SKM-1 treated with dmso at 0.1 percent for 144 hours (cell line): ENCODE results near the gene ESPNL.

Source experiments
- DNase-seq: peaks from one replicate; lab custom pipeline; 2025; ENCODE audit not compliant: unreplicated experiment; lab: John Stamatoyannopoulos, UW

ESPNL gene

DNA sequence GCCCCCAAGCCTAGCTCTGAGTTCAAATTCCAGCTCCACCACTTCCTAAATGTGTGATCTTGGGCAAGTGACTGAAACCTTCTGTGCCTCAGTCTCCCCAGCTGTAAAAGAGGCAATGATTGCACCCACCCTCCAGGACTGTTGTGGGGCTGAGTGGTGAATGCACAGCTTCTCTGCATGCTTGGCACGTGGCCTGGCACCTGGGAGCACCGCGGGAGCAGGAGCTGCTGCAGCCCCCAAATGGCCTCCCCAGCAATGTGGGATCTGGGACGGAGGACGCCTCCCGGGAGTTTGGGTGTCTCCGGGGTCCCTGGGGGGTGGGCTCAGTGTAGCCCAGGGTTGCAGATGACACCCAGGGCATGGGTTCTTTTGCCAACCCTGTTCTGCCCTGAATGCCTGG, 39.9 kb downstream of the ESPNL start:
- no peak for DNase-seq

- DNase-seq: no peak
Observed at GRCh38 chr2:238140721-238141540, 40.8 kb downstream of the ESPNL start.

- no peak for DNase-seq
Observed at GRCh38 chr2:238141541-238142318, 41.6 kb downstream of the ESPNL start.

- no peak for DNase-seq
Observed at GRCh38 chr2:238142382-238143205, 42.5 kb downstream of the ESPNL start.

DNA sequence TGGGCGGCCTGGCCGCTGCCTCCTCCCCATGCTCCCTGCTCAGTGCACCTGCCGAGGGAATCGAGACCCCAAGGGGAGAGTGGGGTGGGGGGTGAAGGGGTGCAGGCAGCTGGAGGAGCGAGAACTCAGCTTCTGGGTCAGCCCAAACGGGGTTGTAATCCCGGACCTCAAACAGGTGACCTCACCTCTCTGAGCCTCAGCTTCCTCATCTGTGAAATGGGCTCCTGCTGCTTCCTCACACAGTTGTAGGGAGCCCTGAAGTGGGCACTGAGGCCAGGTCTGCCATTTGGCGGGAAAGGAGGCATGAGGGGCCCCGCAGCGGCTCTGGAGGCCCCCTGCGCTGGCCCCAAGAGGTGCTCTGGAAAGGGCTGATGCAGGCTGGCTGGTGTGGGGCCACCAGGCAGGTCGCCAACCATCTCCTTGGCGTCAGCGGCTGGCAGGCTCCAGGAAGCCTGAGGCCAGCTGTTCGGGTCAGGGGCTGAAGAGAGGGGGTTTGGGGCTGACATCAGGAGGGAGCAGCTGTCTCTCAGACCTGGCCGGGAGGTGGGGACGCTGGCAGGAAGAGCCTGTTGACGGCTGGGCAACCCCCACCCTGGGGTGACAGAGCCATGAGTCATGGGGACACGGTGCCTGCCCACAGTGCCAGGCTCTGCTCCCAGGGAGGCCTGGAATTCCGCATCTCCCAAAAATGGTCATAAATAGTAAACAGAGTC, 43.3 kb downstream of the ESPNL start:
- DNase-seq: no peak

GRCh38 chr2:238144262-238144661, 44.1 kb downstream of the ESPNL start:
- DNase-seq: no peak

- DNase-seq: no peak
Observed at GRCh38 chr2:238145046-238145445, 44.9 kb downstream of the ESPNL start.

GRCh38 chr2:238145851-238146250, 45.7 kb downstream of the ESPNL start:
- DNase-seq: no peak

DNA sequence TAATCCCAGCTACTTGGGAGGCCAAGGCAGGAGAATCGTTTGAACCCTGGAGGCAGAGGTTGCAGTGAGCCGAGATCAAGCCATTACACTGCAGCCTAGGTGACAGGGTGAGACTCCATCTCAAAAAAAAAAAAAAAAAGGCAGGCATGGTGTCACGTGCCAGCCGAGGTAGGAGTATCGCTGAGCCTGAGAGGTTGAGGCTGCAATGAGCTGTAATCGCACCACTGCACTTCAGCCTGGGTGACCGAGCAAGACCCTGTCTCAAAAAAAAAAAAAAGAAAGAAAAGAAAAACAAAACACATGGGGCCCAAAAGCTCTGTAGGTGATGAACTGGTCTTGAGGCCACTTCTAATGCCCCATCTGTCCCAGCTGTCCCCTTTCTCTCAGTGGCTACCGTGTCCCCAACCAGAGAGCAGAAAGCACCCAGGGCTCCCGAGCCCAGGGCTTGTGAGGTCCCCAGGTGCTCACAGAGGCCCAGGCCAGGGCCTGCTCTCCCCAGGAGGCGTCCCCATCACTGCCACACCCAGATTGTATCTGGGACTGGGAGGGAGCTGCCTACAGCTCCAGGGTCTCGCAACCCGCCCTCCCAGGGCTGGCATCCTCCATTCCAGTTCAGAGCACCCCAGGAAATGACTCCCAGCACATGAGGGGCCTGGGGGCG, 46.9 kb downstream of the ESPNL start:
- no peak for DNase-seq

- DNase-seq: no peak
Observed at GRCh38 chr2:238148981-238149380, 48.8 kb downstream of the ESPNL start.

DNA sequence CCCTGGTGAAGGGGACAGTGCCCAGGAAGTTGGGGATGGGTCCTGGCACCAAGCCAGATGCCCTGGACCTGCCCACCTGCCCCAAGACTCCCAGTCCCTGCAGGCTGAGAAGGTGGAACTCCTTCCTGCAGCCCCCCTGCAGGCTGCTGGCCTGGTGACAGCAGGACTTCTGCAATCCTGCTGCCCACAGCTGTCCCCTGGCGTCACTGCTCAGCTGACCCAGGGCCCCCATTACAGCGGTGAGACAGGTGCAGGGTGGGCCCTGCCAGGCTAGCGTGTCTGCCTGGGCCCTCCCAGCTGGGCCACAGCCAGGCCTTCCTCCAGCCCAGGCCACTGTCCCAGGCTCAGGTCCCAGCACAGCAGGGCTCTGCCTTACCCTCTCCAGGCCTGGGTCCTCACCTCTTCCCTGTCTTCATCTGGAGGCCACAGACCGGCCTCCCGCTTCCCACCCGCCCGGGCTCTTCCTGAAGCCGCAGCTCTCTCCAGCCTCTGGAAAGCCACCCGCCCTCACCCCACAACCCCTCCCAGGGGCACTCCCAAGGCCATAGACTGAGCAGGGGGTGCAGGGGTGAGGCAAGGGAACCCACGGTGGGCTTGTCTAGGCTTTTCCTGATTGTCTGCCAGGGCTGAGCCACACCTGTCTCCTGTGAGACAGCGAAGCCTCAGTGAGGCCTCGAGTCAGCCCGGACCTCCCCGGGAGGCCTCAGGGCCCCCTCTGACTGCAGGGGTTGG, 49.9 kb downstream of the ESPNL start:
- no peak for DNase-seq

- DNase-seq: no peak
Observed at GRCh38 chr2:238150686-238151085, 50.5 kb downstream of the ESPNL start.

- DNase-seq: no peak
Observed at GRCh38 chr2:238151205-238151604, 51.1 kb downstream of the ESPNL start.

DNA sequence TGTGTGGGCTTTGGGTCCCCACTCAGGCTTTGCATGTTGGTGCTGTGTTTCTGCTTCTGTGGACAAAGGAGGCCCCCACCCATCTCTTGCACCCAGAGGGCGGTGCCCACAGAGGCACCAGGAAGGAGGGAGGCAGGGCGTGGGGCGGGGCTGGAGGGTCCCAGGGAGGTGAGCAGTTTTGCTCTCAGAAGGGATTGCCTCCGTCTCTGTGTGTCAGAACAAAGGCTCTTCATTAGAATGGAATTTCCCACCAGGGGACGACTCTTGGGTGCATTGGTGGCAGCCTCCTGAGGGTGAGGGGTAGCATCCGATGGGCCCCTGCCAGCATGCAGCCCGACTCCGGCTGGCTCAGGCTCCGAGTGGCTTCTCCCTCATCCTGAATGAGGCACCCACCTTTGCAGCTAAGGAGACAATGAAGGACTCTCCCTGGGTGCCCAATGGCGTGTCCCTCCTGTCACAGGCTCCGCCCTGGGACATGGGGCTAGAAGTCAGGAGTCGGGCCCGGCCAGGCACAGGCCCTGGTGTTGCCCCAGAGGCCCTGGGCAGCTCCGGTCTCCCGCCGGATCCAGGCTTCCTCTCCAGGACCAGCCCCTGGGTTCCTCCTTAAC, 51.6 kb downstream of the ESPNL start:
- DNase-seq: no peak

DNA sequence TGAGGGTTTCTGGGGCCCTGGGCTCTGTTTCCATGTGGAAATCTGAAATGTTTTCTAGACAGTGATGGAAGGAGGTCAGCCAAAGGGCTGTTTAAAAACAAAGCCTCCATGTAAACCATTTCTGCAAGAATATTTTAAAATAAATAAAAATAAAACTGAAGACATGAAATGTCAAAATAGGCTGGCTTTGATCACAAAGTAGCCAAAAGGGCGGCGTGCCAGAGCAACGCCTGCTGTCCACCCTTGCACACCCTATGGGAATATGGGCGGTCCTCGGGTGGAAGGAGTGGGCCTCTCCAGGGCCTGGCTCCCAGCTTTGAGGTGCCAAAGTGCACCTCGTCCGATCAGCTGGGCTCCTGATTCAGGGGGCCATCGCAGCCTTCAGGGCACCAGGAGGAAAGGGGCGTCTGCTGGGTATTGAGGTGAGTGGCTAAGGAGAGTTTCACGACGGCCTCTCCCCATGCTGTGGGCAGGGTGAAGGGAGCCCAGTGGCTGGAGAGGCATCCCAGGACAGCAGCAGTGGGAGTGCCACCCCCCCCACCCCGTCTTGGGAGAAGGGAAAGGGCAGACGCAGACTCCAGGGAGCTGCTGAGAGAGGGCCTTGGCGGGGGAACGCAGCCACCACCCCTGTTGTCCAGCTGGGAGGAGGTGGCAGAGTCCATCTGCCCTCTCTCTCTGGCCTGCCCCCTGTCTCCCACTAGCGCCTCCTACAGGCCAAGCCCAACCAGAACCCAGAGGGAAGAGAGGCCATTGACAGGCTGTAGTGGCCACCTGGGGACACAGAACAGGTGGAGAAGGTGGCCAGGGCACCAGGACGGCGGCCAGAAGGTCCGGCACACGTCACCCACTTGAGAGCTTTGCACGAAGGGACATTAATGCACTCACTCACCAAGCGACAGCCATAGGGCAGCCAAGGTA, 52.9 kb downstream of the ESPNL start:
- no peak for DNase-seq

DNA sequence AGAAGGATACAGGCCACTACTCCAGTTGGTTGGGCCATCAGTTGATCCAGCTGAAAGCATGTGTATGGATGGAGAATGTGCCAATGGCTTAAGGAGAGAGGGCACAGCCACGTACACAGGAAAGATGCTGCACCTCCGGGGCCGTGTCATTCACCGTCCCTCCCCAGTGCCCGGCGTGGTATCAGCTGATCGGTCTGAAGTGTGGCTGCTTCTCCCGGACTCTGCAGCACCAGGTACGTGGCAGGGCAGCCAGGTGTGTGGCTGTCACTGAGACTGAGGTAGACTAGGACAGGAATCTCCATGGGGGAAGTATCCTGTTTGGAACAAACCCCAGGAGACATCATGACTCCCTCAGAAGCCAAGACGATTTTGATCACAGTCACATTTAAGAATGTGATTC, 54.4 kb downstream of the ESPNL start:
- DNase-seq: no peak

DNA sequence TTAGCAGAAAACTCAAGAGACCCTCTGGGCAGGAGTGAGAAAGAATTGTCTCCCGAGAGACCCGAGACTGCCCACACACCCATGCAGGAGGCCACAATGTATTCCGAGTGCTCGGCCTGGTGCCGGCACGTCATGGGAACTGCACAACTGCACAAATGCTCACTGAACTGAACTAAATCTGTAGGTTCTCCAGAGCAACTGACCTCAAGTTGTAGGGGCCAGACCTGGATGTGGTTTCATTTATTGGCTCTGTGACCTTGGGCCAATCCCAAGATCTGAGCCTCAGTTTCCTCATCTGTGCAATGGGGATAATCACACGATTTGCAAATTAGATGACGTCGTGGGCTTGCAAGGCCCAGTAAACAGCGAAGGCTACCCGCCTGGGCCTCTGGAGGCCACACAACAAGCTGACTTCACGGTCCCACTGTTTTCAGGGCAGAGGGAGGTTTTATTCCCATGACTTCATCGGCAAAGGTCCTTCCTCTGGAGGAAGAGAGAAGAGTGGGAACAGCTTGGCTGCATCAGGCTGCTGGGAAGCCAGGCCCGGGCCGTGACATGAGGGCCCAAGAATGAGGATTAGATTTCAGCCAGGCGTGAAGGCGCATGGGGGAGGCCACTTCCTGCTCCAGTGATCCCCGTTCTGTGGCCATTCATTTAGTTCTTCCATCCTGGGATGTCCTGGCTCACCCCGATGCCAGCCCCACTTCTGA, 55.1 kb downstream of the ESPNL start:
- DNase-seq: no peak
